Inflammatory macrophage treated with lipopolysaccharide for 4 hours (primary cell): ENCODE measurements around the gene SPAG9.

Source experiments
- DNase-seq: peaks from one replicate; pipeline ENCODE4 v3.0.0-alpha.2; 2020

The SPAG9 gene

GRCh38 chr17:50934161-50934560, 186.5 kb downstream of the SPAG9 start:
- no peak for DNase-seq

GRCh38 chr17:50931144-50931908, 189.3 kb downstream of the SPAG9 start:
- peak; percentile 61 for DNase-seq

GRCh38 chr17:50928646-50929045, 192.0 kb downstream of the SPAG9 start:
- DNase-seq = peak; percentile 75

- no peak for DNase-seq
Observed at GRCh38 chr17:50927287-50927686, 193.4 kb downstream of the SPAG9 start.

GRCh38 chr17:50926523-50926922, 194.1 kb downstream of the SPAG9 start:
- DNase-seq = no peak

- no peak for DNase-seq
Observed at GRCh38 chr17:50925296-50925891, 195.3 kb downstream of the SPAG9 start.

- no peak for DNase-seq
Observed at GRCh38 chr17:50924800-50925199, 195.9 kb downstream of the SPAG9 start.

- DNase-seq = no peak
Observed at GRCh38 chr17:50924300-50924699, 196.4 kb downstream of the SPAG9 start.

GRCh38 chr17:50923611-50924010, 197.1 kb downstream of the SPAG9 start:
- DNase-seq = no peak

GRCh38 chr17:50922721-50923405, 197.8 kb downstream of the SPAG9 start:
- no peak for DNase-seq

- DNase-seq = no peak
Observed at GRCh38 chr17:50922107-50922506, 198.6 kb downstream of the SPAG9 start.

- DNase-seq = peak; percentile 32
Observed at GRCh38 chr17:50920891-50921586, 199.6 kb downstream of the SPAG9 start.

- DNase-seq = no peak
Observed at GRCh38 chr17:50920041-50920410, 200.6 kb downstream of the SPAG9 start.

- DNase-seq = peak; percentile 94
Observed at GRCh38 chr17:50919321-50920040, 201.2 kb downstream of the SPAG9 start.

- DNase-seq = peak; percentile 81
Observed at GRCh38 chr17:50918933-50919296, 201.8 kb downstream of the SPAG9 start.

GRCh38 chr17:50918071-50918932, 202.4 kb downstream of the SPAG9 start:
- peak; percentile 34 for DNase-seq

- DNase-seq = no peak
Observed at GRCh38 chr17:50917418-50917743, 203.3 kb downstream of the SPAG9 start.

GRCh38 chr17:50916708-50917417, 203.8 kb downstream of the SPAG9 start:
- DNase-seq = no peak

GRCh38 chr17:50916026-50916707, 204.5 kb downstream of the SPAG9 start:
- peak; percentile 69 for DNase-seq

- DNase-seq = no peak
Observed at GRCh38 chr17:50914505-50915063, 206.1 kb downstream of the SPAG9 start.
